ENCODE results near the gene AKAP7. TPM values are rescaled to one million over a fixed set of nuclear protein-coding genes. Genes with fewer than 3 reads are reported as not detected.

AKAP7 gene
- total RNA-seq, 1 donor from 2014 or later = 15.5 TPM

- Histone ChIP-seq H3K79me2 (ENCODE audit: low read depth) (no peaks in the 10 kb centered on the region), H3K36me3 (no peaks in the 10 kb centered on the region), H3K27me3 (no peaks in the 10 kb centered on the region), H3K9ac (no peak overlapping the region), H3K27ac (no peak overlapping the region), H3K4me2 (no peak overlapping the region), H4K20me1 (ENCODE audit: low read depth) (no peaks in the 10 kb centered on the region), H2AFZ (replicated peaks) (no peak overlapping the region), H3K9me3 (ENCODE audit: low read depth) (no peaks in the 10 kb centered on the region), H3K4me1 (no peaks in the 10 kb centered on the region), H3F3A (ENCODE audit: low read depth) (peaks cover 5% of the 10 kb centered on the region), H3K4me3 (no peak overlapping the region)
- Mint-ChIP-seq H3K4me3 (no peak overlapping the region), H3K27ac (no peak overlapping the region), H3K36me3 (no peaks in the 10 kb centered on the region), H3K9me3 (no peaks in the 10 kb centered on the region), H3K4me1 (peaks cover 4% of the 10 kb centered on the region), H3K27me3 (ENCODE audit: insufficient read depth, low read depth) (no peaks in the 10 kb centered on the region)
- no peak for DNase-seq (ENCODE audit: low spot score)
- no peak for TF ChIP-seq EZH2phosphoT487 (IDR thresholded peaks at IDR 0.05)
- no peak for TF ChIP-seq EZH2 (IDR thresholded peaks at IDR 0.05)
- TF ChIP-seq CTCF (IDR thresholded peaks at IDR 0.05) = no peak
Observed at GRCh38 chr6:131117878-131118277, 17.4 kb upstream of the AKAP7 start.

GRCh38 chr6:131122007-131122406 lies 13.3 kb upstream of the AKAP7 start:
- no peaks in the 10 kb centered on the region for H3K9me3 Mint-ChIP-seq
- H3K79me2 ChIP-seq (ENCODE audit: low read depth) = no peaks in the 10 kb centered on the region
- no peaks in the 10 kb centered on the region for H3K4me1 ChIP-seq
- H3K4me3 Mint-ChIP-seq = no peak overlapping the region
- no peaks in the 10 kb centered on the region for H3K36me3 ChIP-seq
- H3K27ac ChIP-seq = no peak overlapping the region
- H2AFZ ChIP-seq (replicated peaks) = no peak overlapping the region
- H3K36me3 Mint-ChIP-seq = no peaks in the 10 kb centered on the region
- no peaks in the 10 kb centered on the region for H4K20me1 ChIP-seq (ENCODE audit: low read depth)
- no peaks in the 10 kb centered on the region for H3K27me3 Mint-ChIP-seq (ENCODE audit: insufficient read depth, low read depth)
- no peak overlapping the region for H3K27ac Mint-ChIP-seq
- TF ChIP-seq CTCF (IDR thresholded peaks at IDR 0.05) (no peak), EZH2 (IDR thresholded peaks at IDR 0.05) (no peak), EZH2phosphoT487 (IDR thresholded peaks at IDR 0.05) (no peak)
- no peak for DNase-seq (ENCODE audit: low spot score)
- no peak overlapping the region for H3K9ac ChIP-seq
- H3K4me2 ChIP-seq = no peak overlapping the region
- H3K9me3 ChIP-seq (ENCODE audit: low read depth) = no peaks in the 10 kb centered on the region
- H3K4me3 ChIP-seq = no peak overlapping the region
- no peaks in the 10 kb centered on the region for H3K27me3 ChIP-seq
- H3K4me1 Mint-ChIP-seq = no peaks in the 10 kb centered on the region
- no peaks in the 10 kb centered on the region for H3F3A ChIP-seq (ENCODE audit: low read depth)

- no peaks in the 10 kb centered on the region for H3K79me2 ChIP-seq (ENCODE audit: low read depth)
- no peak overlapping the region for H3K4me3 Mint-ChIP-seq
- H4K20me1 ChIP-seq (ENCODE audit: low read depth) = no peaks in the 10 kb centered on the region
- DNase-seq (ENCODE audit: low spot score) = no peak
- H3K27me3 ChIP-seq = no peaks in the 10 kb centered on the region
- no peaks in the 10 kb centered on the region for H3K9me3 ChIP-seq (ENCODE audit: low read depth)
- no peaks in the 10 kb centered on the region for H3K9me3 Mint-ChIP-seq
- no peaks in the 10 kb centered on the region for H3F3A ChIP-seq (ENCODE audit: low read depth)
- H3K4me1 Mint-ChIP-seq = no peaks in the 10 kb centered on the region
- no peak overlapping the region for H3K4me3 ChIP-seq
- H2AFZ ChIP-seq (replicated peaks) = no peak overlapping the region
- H3K27me3 Mint-ChIP-seq (ENCODE audit: insufficient read depth, low read depth) = no peaks in the 10 kb centered on the region
- H3K27ac Mint-ChIP-seq = no peak overlapping the region
- no peak overlapping the region for H3K27ac ChIP-seq
- H3K36me3 ChIP-seq = no peaks in the 10 kb centered on the region
- TF ChIP-seq EZH2 (IDR thresholded peaks at IDR 0.05) = no peak
- no peak for TF ChIP-seq CTCF (IDR thresholded peaks at IDR 0.05)
- no peak for TF ChIP-seq EZH2phosphoT487 (IDR thresholded peaks at IDR 0.05)
- no peak overlapping the region for H3K4me2 ChIP-seq
- H3K36me3 Mint-ChIP-seq = no peaks in the 10 kb centered on the region
- H3K9ac ChIP-seq = no peak overlapping the region
- no peaks in the 10 kb centered on the region for H3K4me1 ChIP-seq
Observed at GRCh38 chr6:131122516-131122915, 12.8 kb upstream of the AKAP7 start.
